Lower leg skin (tissue), 3 donors: ENCODE data around the gene AGO4.

Experiments
- CTCF ChIP-seq, 3 donors: fragments of 450-650 bp; IDR thresholded peaks; one replicate each; pipeline ENCODE4 v1.5.1; 2016; ENCODE audit warnings: antibody characterized with exemption in 3 of 3, mild to moderate bottlenecking in 3 of 3, moderate library complexity in 2 of 3
- POLR2A ChIP-seq, 2 donors: fragments of 450-650 bp; IDR thresholded peaks; one replicate each; pipeline ENCODE4 v1.6.1; 2016 to 2017; ENCODE audit warnings: antibody characterized with exemption in 2 of 2, mild to moderate bottlenecking in 1 of 2, moderate library complexity in 1 of 2

GRCh38 chr1:35901235-35901634 is 93.4 kb downstream of the AGO4 start:
- no peak for TF ChIP-seq CTCF (IDR thresholded peaks at IDR 0.05)
- TF ChIP-seq POLR2A (IDR thresholded peaks at IDR 0.05): no peak
